ENCODE measurements around the gene KIAA1217.

- TF ChIP-seq POLR2A (IDR thresholded peaks at IDR 0.05) (no peak), POLR2AphosphoS5 (IDR thresholded peaks at IDR 0.05) (no peak)
Measured at GRCh38 chr10:24213266-24213665, 4.3 kb downstream of the KIAA1217 start.

Measured in prostate gland (tissue), 1 donor.